Skin of body (tissue), 2 donors: ENCODE data around the gene ANKRD45. TPM values are rescaled to one million over a fixed set of nuclear protein-coding genes. Genes with fewer than 3 reads are reported as not detected.
"Not testable (repeated sequence)": the region's sequence is repeated elsewhere in the genome, so short reads cannot be mapped to it uniquely, and the experiment has no call there.

Source experiments
- DNase-seq: peaks from one replicate; lab custom pipeline; 2025; lab: John Stamatoyannopoulos, UW
- total RNA-seq: library from RNA; depleted of rRNA; stranded (reverse); fragments of >200 nt; gene quantifications from one replicate; pipeline ENCODE4 v1.2.3, GENCODE V29; 2014

The ANKRD45 gene
- total RNA-seq, 1 donor from 2014 or later, result 0.49 TPM

- no peak for DNase-seq
Observed at GRCh38 chr1:173646656-173647055, 23.0 kb downstream of the ANKRD45 start.

GRCh38 chr1:173642450-173643139 is 27.1 kb downstream of the ANKRD45 start:
- DNase-seq, result not testable (repeated sequence)

GRCh38 chr1:173639102-173639501 is 30.5 kb downstream of the ANKRD45 start:
- no peak for DNase-seq

GRCh38 chr1:173638043-173639021 is 31.3 kb downstream of the ANKRD45 start:
- DNase-seq, result no peak

- not testable (repeated sequence) for DNase-seq
Observed at GRCh38 chr1:173637236-173638042, 32.2 kb downstream of the ANKRD45 start.

GRCh38 chr1:173635116-173635515 is 34.5 kb downstream of the ANKRD45 start, which contains the start of gene TEX50:
TEX50 (plus strand) TSS chr1:173635338; CDS start chr1:173635522, 184 bp downstream.
- no peak for DNase-seq

- no peak for DNase-seq
Observed at GRCh38 chr1:173628888-173629287, 40.8 kb downstream of the ANKRD45 start.

- no peak for DNase-seq
Observed at GRCh38 chr1:173627269-173627668, 42.4 kb downstream of the ANKRD45 start.

GRCh38 chr1:173616859-173617258 is 52.8 kb downstream of the ANKRD45 start:
- DNase-seq, result no peak

- DNase-seq, result not testable (repeated sequence)
Observed at GRCh38 chr1:173613086-173613485, 56.6 kb downstream of the ANKRD45 start.

- no peak for DNase-seq
Observed at GRCh38 chr1:173608503-173609216, 61.0 kb downstream of the ANKRD45 start.

- no peak for DNase-seq
Observed at GRCh38 chr1:173603056-173603591, 66.5 kb downstream of the ANKRD45 start, which contains the start of gene SLC9C2. SLC9C2 (minus strand) TSS chr1:173603072; CDS start chr1:173601776, 1,296 bp downstream.

- no peak for DNase-seq
Observed at GRCh38 chr1:173601588-173601987, 68.1 kb downstream of the ANKRD45 start.

GRCh38 chr1:173596097-173596825 is 73.4 kb downstream of the ANKRD45 start:
- no peak for DNase-seq

GRCh38 chr1:173591138-173591537 is 78.5 kb downstream of the ANKRD45 start:
- DNase-seq, result not testable (repeated sequence)

- no peak for DNase-seq
Observed at GRCh38 chr1:173590557-173590956, 79.1 kb downstream of the ANKRD45 start.

GRCh38 chr1:173581383-173582079 is 88.1 kb downstream of the ANKRD45 start:
- DNase-seq, result no peak

GRCh38 chr1:173580658-173581057 is 89.0 kb downstream of the ANKRD45 start:
- no peak for DNase-seq

GRCh38 chr1:173580071-173580470 is 89.6 kb downstream of the ANKRD45 start:
- no peak for DNase-seq
